K562 (cell line): Measurements from ENCODE around the gene DLK1. TPM values are rescaled to one million over a fixed set of nuclear protein-coding genes. Genes with fewer than 3 reads are reported as not detected.

Source experiments
- ARID3A ChIP-seq: IDR thresholded peaks from 2 replicates; pipeline ENCODE4 v1.6.1; 2012; ENCODE audit warnings: low read depth, low read length, improper control_type of control experiment, borderline replicate concordance
- ARID3B ChIP-seq: fragments of 250-450 bp; sonication (Bioruptor Pico); IDR thresholded peaks from 2 replicates; pipeline ENCODE4 v1.4.0; 2020; ENCODE audit warnings: borderline replicate concordance
- CBFA2T2 ChIP-seq: fragments of 450-650 bp; conservative IDR thresholded peaks from 2 replicates; pipeline ENCODE4 v1.6.1; 2017; ENCODE audit warnings: mild to moderate bottlenecking
- GTF2E2 ChIP-seq: fragments of 200-800 bp; sonication (Bioruptor generic); IDR thresholded peaks from 2 replicates; pipeline ENCODE4 v1.6.1; 2016; ENCODE audit warnings: missing genetic modification characterization, missing compliant biosample characterization
- HDAC1 ChIP-seq, 2 experiments: fragments of 450-650 bp; IDR thresholded peaks; 2 replicates each; pipeline ENCODE4 v1.6.1; 2016 to 2017; ENCODE audit warnings: inconsistent platforms in 1 of 2, mild to moderate bottlenecking in 1 of 2, moderate library complexity in 1 of 2
- JUN ChIP-seq, 2 experiments: sonication (generic) in 1 of 2; formaldehyde crosslinking in 1 of 2; IDR thresholded peaks; 2 replicates each; pipeline versions ENCODE4 v1.6.1 to v1.8.0; 2012 to 2022; ENCODE audit warnings: borderline replicate concordance in 2 of 2, mild to moderate bottlenecking in 2 of 2, improper control_type of control experiment in 1 of 2, low read depth in 1 of 2, low read length in 1 of 2, missing genetic modification reagents in 1 of 2
- KDM1A ChIP-seq, 2 experiments: fragments of 450-650 bp; IDR thresholded peaks; 2 replicates each; pipeline ENCODE4 v1.6.1; 2016; ENCODE audit warnings: mild to moderate bottlenecking in 2 of 2
- MTA1 ChIP-seq: fragments of 450-650 bp; IDR thresholded peaks from 2 replicates; pipeline ENCODE4 v1.6.1; 2017; ENCODE audit warnings: borderline replicate concordance
- NFATC3 ChIP-seq: fragments of 450-650 bp; IDR thresholded peaks from 2 replicates; pipeline ENCODE4 v1.6.1; 2017; ENCODE audit warnings: mild to moderate bottlenecking
- NFE2 ChIP-seq: IDR thresholded peaks from 2 replicates; pipeline ENCODE4 v1.6.1; 2014; ENCODE audit warnings: antibody characterized with exemption, low read depth
- RBM15 ChIP-seq: fragments of 200-400 bp; formaldehyde crosslinking; IDR thresholded peaks from 2 replicates; pipeline ENCODE4 v1.6.1; 2018; ENCODE audit warnings: mild to moderate bottlenecking, low read length, moderate library complexity; ENCODE audit not compliant: insufficient read depth
- SMARCA4 ChIP-seq: fragments of 450-650 bp; IDR thresholded peaks from 2 replicates; pipeline ENCODE4 v1.6.1; 2016
- SMARCE1 ChIP-seq: fragments of 450-650 bp; IDR thresholded peaks from 2 replicates; pipeline ENCODE4 v1.7.1; 2016; ENCODE audit warnings: mild to moderate bottlenecking
- TEAD4 ChIP-seq, 2 experiments: sonication (generic) in 1 of 2; formaldehyde crosslinking in 1 of 2; IDR thresholded peaks; 2 replicates each; pipeline versions ENCODE4 v1.6.1 to v1.8.0; 2012 to 2022; ENCODE audit warnings: borderline replicate concordance in 1 of 2, inconsistent platforms in 1 of 2, low read length in 1 of 2, mild to moderate bottlenecking in 1 of 2, missing genetic modification reagents in 1 of 2
- ZBTB11 ChIP-seq, 3 experiments: fragments of 200-800 bp in 1 of 3; fragments of 250-450 bp in 1 of 3; fragments of 450-650 bp in 1 of 3; sonication (Bioruptor Pico) in 1 of 3; sonication (Bioruptor generic) in 1 of 3; formaldehyde crosslinking in 1 of 3; IDR thresholded peaks; 2 replicates each; pipeline versions ENCODE4 v1.6.1 to v1.8.0; 2016 to 2022; ENCODE audit warnings: mild to moderate bottlenecking in 2 of 3, missing genetic modification characterization in 2 of 3, missing compliant biosample characterization in 1 of 3, moderate library complexity in 1 of 3
- ZNF592 ChIP-seq: fragments of 450-650 bp; IDR thresholded peaks from 2 replicates; pipeline ENCODE4 v1.6.1; 2017; ENCODE audit warnings: antibody characterized with exemption, mild to moderate bottlenecking
- polyA plus RNA-seq, 8 experiments: library from polyadenylated mRNA; depleted of rRNA in 4 of 8; stranded (reverse) in 5 of 8; unstranded in 3 of 8; fragments of >200 nt; fragmentation: Nextera tagmentation in 2 of 8; fragmentation: Illumina TruSeq in 1 of 8; extraction: Ambion mirVana in 2 of 8; extraction: Trizol in 1 of 8; gene quantifications; 2 replicates each; pipeline versions ENCODE4 v1.2.1 to v1.2.3, GENCODE V29; 2011 to 2014; ENCODE audit warnings: inconsistent platforms in 1 of 8, missing spikeins in 1 of 8
- total RNA-seq, 7 experiments: library from RNA; depleted of rRNA in 6 of 7; stranded (reverse); fragments of >200 nt in 6 of 7; fragmentation: Illumina TruSeq in 2 of 7; extraction: Trizol in 2 of 7; gene quantifications; 2 replicates each; pipeline versions ENCODE4 v1.2.1 to v1.2.3, GENCODE V29; 2011 to 2021; ENCODE audit warnings: low replicate concordance in 1 of 7

Gene DLK1
- total and polyA plus RNA-seq, 9 of the 15 experiments (the other 6 are each of a cell fraction or from before 2014, with no cell fraction given) = 4.4 to 97.2 (median 15.3) TPM

GRCh38 chr14:100755649-100756048, 29.0 kb downstream of the DLK1 start (continued):
- TF ChIP-seq ZBTB11 (CRISPR knock-in tag; IDR thresholded peaks at IDR 0.05) = 0 out of 6 replicates have a peak, but pooled peaks of 1 of the 3 experiments have one; percentile 45
- peak; percentile 93 for TF ChIP-seq JUN (IDR thresholded peaks at IDR 0.05; ENCODE audit: borderline replicate concordance, low read depth, low read length)
- TF ChIP-seq JUN (CRISPR knock-in tag; IDR thresholded peaks at IDR 0.05; ENCODE audit: borderline replicate concordance) = no peak
- TF ChIP-seq NFE2 = peak; percentile 82
- TF ChIP-seq MTA1 = peak; percentile 59; the same call in 1 of the 2 replicates
- peak in 1 of 2 experiments; percentile 55; a peak in 1 of 4 replicates for TF ChIP-seq HDAC1 (IDR thresholded peaks at IDR 0.05)
- TF ChIP-seq ARID3B = no peak
- no peak for TF ChIP-seq RBM15
- peak; percentile 79 for TF ChIP-seq CBFA2T2
- peak; percentile 87 for TF ChIP-seq SMARCA4
- TF ChIP-seq NFATC3 = no peak
- 0 out of 2 replicates have a peak, but pooled peaks have one; percentile 55 for TF ChIP-seq ZNF592
- peak in 1 of 2 experiments; percentile 68; a peak in 1 of 4 replicates for TF ChIP-seq KDM1A (IDR thresholded peaks at IDR 0.05)
- TF ChIP-seq ARID3A = peak; percentile 89; the same call in 1 of the 2 replicates
- TF ChIP-seq SMARCE1 = peak; percentile 82
- peak; percentile 71 for TF ChIP-seq TEAD4 (IDR thresholded peaks at IDR 0.05; ENCODE audit: low read length)
- no peak for TF ChIP-seq TEAD4 (CRISPR knock-in tag; IDR thresholded peaks at IDR 0.05; ENCODE audit: borderline replicate concordance)
- no peak for TF ChIP-seq GTF2E2
